ENCODE results near the gene GSTM2. TPM values are rescaled to one million over a fixed set of nuclear protein-coding genes. Genes with fewer than 3 reads are reported as not detected.

Gene GSTM2
- total RNA-seq, 1 donor = 14.8 TPM

DNA sequence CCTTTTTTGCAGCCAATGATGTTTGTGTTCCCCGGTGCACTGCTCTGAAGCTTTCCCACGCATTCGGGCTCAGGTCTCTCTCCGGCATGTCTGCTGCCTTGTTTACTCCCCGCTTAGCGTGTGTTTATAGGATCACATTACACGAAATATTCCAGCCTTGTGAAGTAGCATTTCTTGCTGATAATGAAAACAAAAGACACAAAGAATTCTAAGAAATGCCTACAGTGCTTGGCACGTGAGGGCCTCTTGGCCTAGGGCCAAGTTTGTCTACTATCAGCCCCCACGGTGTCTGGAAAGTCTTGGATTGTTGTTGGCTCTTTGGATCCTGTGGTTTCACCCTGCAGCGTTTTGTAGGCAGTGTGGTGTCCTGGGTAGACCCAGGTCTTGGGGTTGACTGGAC lies 23.2 kb upstream of the GSTM2 start:
- Histone ChIP-seq H3K79me2 (ENCODE audit: insufficient read depth, low read length) (no peaks in the 10 kb centered on the region), H3K9me3 (ENCODE audit: low read depth, low read length) (no peaks in the 10 kb centered on the region), H3K27me3 (ENCODE audit: insufficient read depth, low read length) (no peaks in the 10 kb centered on the region), H3K27ac (ENCODE audit: low read depth, low read length) (no peak overlapping the region), H2AFZ (ENCODE audit: low read length) (no peak overlapping the region), H3K36me3 (ENCODE audit: insufficient read depth, low read length) (no peaks in the 10 kb centered on the region), H3K4me2 (ENCODE audit: insufficient read depth, low read length) (no peak overlapping the region), H3K4me3 (ENCODE audit: insufficient read depth, low read length) (no peak overlapping the region), H4K20me1 (ENCODE audit: insufficient read depth, low read length) (no peaks in the 10 kb centered on the region), H3K4me1 (ENCODE audit: insufficient read depth, low read length) (peaks cover 4% of the 10 kb centered on the region)
- no peak for DNase-seq (ENCODE audit: insufficient read length, low spot score, missing footprints)
- TF ChIP-seq, protein P1, sequence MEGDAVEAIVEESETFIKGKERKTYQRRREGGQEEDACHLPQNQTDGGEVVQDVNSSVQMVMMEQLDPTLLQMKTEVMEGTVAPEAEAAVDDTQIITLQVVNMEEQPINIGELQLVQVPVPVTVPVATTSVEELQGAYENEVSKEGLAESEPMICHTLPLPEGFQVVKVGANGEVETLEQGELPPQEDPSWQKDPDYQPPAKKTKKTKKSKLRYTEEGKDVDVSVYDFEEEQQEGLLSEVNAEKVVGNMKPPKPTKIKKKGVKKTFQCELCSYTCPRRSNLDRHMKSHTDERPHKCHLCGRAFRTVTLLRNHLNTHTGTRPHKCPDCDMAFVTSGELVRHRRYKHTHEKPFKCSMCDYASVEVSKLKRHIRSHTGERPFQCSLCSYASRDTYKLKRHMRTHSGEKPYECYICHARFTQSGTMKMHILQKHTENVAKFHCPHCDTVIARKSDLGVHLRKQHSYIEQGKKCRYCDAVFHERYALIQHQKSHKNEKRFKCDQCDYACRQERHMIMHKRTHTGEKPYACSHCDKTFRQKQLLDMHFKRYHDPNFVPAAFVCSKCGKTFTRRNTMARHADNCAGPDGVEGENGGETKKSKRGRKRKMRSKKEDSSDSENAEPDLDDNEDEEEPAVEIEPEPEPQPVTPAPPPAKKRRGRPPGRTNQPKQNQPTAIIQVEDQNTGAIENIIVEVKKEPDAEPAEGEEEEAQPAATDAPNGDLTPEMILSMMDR (IDR thresholded peaks at IDR 0.05; ENCODE audit: extremely low read depth, low read depth, low read length) = no peak

DNA sequence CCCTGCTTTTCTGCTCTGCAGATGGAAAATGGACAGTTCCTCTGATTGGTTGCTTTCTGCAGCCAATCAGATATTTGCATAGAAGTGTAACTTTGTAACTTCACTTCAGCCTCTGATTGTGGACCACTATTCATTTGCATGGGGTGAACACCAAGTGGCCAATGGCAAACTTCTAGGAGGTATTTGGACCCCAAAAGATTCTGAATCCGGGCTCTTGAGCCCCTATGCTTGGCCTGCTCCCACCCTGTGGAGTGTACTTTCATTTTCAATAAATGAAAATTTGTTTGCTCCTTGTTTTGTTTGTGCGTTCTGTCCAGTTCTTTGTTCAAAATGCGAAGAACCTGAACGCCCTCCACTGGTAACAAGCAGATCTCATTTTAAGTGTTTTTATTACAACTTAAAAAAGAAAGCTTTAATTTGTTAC lies 18.4 kb upstream of the GSTM2 start:
- Histone ChIP-seq H3K27me3 (ENCODE audit: insufficient read depth, low read length) (peaks cover 18% of the 10 kb centered on the region), H3K4me3 (ENCODE audit: insufficient read depth, low read length) (peak overlapping the region; percentile 56), H3K36me3 (ENCODE audit: insufficient read depth, low read length) (no peaks in the 10 kb centered on the region), H3K79me2 (ENCODE audit: insufficient read depth, low read length) (no peaks in the 10 kb centered on the region), H4K20me1 (ENCODE audit: insufficient read depth, low read length) (no peaks in the 10 kb centered on the region), H3K4me1 (ENCODE audit: insufficient read depth, low read length) (peaks cover 13% of the 10 kb centered on the region), H3K27ac (ENCODE audit: low read depth, low read length) (no peak overlapping the region), H3K9me3 (ENCODE audit: low read depth, low read length) (no peaks in the 10 kb centered on the region), H3K4me2 (ENCODE audit: insufficient read depth, low read length) (peak overlapping the region; percentile 72), H2AFZ (ENCODE audit: low read length) (peak overlapping the region; percentile 37)
- TF ChIP-seq, protein P1 (IDR thresholded peaks at IDR 0.05; ENCODE audit: extremely low read depth, low read depth, low read length) = peak; percentile 40
- DNase-seq (ENCODE audit: insufficient read length, low spot score, missing footprints) = no peak

DNA sequence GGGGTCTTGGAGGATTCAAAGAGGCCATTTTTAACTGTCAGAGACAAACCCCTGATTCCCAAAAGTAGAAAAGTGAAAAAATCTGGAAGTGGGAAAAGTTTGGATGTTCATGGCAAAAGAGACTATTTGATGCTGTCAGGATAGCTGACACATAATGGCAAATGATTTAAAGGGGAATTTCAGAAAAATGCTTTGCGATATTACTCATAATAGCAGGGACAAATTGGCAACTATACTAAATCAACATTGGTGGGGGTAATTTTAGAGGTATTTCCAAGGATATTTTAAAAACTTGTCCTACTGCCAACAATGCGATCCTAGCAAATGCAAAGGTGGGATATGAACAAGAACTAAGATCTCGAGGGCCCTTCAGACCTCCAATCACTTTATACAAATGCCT lies 17.2 kb upstream of the GSTM2 start:
- Histone ChIP-seq H2AFZ (ENCODE audit: low read length) (no peak overlapping the region), H3K4me1 (ENCODE audit: insufficient read depth, low read length) (peaks cover 20% of the 10 kb centered on the region), H4K20me1 (ENCODE audit: insufficient read depth, low read length) (no peaks in the 10 kb centered on the region), H3K4me3 (ENCODE audit: insufficient read depth, low read length) (no peak overlapping the region), H3K9me3 (ENCODE audit: low read depth, low read length) (no peaks in the 10 kb centered on the region), H3K4me2 (ENCODE audit: insufficient read depth, low read length) (peak overlapping the region; percentile 43), H3K36me3 (ENCODE audit: insufficient read depth, low read length) (no peaks in the 10 kb centered on the region), H3K27me3 (ENCODE audit: insufficient read depth, low read length) (peaks cover 18% of the 10 kb centered on the region), H3K79me2 (ENCODE audit: insufficient read depth, low read length) (no peaks in the 10 kb centered on the region), H3K27ac (ENCODE audit: low read depth, low read length) (no peak overlapping the region)
- TF ChIP-seq, protein P1 (IDR thresholded peaks at IDR 0.05; ENCODE audit: extremely low read depth, low read depth, low read length) = no peak
- DNase-seq (ENCODE audit: insufficient read length, low spot score, missing footprints) = no peak

DNA sequence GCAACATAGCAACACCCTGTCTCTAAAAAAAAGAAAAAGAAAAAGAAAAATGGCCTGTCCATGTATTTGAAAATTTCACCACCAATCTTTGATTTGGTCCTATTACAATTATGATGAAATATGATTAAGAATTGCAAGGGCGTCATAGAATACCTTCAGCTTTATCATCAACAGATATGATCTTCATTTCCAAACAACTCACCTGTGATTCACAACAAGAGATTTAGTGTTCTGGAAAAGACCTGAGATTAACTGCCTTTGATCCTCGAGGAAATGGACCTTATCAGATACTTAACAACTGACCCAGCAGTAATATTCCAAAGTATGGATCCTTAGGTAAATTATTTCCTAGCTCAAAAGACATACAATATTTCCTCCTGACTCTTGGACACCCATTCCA lies 15.5 kb upstream of the GSTM2 start:
- Histone ChIP-seq H3K9me3 (ENCODE audit: low read depth, low read length) (no peaks in the 10 kb centered on the region), H3K79me2 (ENCODE audit: insufficient read depth, low read length) (no peaks in the 10 kb centered on the region), H3K4me3 (ENCODE audit: insufficient read depth, low read length) (no peak overlapping the region), H3K36me3 (ENCODE audit: insufficient read depth, low read length) (no peaks in the 10 kb centered on the region), H3K4me1 (ENCODE audit: insufficient read depth, low read length) (peaks cover 21% of the 10 kb centered on the region), H4K20me1 (ENCODE audit: insufficient read depth, low read length) (no peaks in the 10 kb centered on the region), H3K4me2 (ENCODE audit: insufficient read depth, low read length) (no peak overlapping the region), H3K27ac (ENCODE audit: low read depth, low read length) (no peak overlapping the region), H2AFZ (ENCODE audit: low read length) (no peak overlapping the region), H3K27me3 (ENCODE audit: insufficient read depth, low read length) (peaks cover 18% of the 10 kb centered on the region)
- TF ChIP-seq, protein P1 (IDR thresholded peaks at IDR 0.05; ENCODE audit: extremely low read depth, low read depth, low read length) = no peak
- DNase-seq (ENCODE audit: insufficient read length, low spot score, missing footprints) = no peak
